DMS79 treated with DMSO at 0.1 percent for 48 hours (cell line): ENCODE results near the gene SH3BP5.

Experiments
- DNase-seq: peaks from one replicate; lab custom pipeline; 2025; lab: John Stamatoyannopoulos, UW

The SH3BP5 gene

DNA sequence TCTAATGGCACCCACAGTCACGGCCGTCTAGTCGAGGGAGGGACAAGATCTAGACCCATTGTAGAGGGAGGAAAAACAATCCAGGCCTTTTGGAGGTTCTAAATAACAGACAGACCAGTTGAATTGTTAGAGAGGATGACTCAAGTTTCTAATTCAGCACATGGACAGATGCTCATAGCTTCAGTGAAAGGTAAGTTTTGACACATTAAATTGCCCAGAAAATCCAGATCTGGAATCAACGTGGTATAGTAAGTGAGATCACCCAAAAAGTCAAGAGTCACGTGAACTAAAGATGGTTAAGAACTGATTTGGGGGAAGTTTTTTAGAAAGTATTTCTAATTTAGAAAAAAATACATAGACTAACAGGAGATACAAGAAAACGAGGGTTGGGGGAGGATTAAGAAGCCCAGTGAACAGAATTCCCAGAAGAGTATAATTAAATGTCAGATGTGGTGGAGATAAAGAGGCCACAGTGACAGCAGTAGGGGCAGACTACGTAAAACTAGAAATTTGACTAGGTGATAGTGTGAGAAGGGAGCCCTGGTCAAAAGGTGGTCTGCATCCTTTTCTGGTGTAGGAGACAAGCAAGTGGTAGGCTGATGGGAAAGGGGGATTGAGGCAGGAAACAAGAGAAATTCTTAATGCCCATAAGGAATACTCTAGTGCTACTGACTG, 79.2 kb downstream of the SH3BP5 start:
- no peak for DNase-seq

DNA sequence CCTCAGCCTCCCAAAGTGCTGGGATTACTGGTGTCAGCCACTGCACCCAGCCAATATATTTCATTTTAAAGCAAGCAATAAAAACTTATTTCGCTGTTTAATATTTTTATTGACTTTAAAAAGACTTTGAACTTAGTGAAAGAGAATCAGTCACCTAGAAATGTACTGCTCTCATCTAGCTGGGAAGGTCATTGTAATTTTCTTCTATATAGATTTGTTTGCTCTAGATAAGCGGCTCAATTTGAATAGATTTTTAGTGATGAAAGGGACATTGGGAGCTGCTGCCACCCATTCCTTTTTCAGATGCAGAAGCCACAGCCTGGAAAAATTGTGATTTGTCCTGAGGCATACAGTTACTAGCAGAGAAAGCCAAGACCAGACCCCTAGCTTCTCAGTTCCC, 86.2 kb downstream of the SH3BP5 start:
- no peak for DNase-seq

DNA sequence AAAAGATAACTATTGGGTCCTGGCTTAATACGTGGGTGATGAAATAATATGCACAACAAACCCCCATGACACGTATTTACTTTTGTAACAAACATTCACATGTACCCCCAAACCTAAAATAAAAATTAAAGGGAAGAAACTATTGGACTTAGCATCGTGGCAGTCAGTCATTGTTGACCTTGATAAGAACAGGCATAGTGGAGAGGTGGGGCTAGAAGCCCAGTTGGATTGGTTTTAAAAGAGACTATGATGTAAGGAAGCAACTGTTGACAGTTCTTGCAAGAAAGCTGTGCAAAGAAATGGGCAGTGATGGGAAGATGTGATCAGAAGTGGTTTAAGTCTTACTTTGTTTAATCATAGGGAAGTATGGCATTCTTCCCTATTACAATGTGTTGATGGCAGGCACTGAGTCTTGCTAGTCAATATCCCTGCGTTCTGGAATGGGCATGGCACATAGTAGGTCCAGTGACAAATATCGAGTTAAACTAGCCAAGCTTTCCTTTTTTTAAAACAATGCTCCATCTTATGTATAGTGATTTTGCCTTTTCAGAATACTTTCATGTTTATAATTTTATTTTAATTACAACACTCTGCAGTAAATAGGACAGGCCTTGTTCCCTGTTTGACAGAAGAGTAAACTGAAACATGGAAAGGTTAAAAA, 88.4 kb downstream of the SH3BP5 start:
- no peak for DNase-seq

DNA sequence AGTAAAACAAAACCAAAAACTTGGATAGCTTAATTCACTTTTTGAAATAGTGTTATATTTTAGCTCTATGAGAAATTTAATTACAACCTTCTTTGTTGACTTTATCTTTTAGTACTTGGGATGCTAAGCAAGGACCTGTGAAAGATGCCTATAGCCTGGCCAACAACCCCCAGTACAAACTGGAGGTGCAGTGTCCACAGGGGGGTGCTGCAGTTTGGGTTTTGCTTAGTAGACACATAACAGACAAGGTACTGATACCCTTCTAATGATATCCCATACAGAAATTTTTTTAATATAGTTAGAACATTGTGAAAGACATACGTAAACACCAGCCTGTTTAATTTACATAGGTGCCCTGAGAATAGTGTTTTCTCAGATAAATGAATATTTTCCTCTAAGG, 91.0 kb downstream of the SH3BP5 start:
- DNase-seq = no peak

DNA sequence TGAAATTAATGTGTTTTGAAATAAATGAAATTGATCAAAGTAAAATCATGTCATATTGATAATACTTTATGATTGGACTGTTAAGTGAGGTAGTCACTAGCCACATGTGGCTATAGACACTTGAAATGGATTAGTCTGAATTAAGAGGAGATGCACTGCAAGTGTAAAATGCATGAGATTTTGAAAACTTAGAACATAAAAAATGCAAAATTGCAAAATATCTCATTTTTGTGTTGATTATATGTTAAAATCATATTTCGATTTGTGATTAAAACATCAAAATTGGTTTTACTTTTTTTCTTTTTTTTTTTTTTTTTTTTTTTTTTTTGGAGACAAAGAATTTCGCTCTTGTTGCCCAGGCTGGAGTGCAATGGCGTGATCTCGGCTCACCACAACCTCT, 103.1 kb downstream of the SH3BP5 start:
- no peak for DNase-seq

DNA sequence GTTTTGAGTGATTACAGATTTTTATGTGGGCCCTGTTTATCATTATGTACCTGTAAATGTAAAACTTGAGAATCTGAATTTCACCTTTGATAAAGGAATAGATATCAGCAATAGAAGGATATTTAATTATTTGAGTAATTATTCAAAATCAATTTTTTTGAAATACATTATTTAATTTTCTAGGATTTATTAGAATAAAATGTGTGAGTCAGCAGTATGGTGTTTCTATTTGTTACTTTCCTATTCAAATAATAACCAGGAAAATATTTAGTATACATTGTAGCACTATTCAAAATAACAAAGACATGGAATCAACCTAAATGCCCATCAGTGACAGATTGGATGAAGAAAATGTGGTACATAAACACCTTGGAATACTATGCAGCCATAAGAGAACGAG, 104.2 kb downstream of the SH3BP5 start:
- DNase-seq = no peak

DNA sequence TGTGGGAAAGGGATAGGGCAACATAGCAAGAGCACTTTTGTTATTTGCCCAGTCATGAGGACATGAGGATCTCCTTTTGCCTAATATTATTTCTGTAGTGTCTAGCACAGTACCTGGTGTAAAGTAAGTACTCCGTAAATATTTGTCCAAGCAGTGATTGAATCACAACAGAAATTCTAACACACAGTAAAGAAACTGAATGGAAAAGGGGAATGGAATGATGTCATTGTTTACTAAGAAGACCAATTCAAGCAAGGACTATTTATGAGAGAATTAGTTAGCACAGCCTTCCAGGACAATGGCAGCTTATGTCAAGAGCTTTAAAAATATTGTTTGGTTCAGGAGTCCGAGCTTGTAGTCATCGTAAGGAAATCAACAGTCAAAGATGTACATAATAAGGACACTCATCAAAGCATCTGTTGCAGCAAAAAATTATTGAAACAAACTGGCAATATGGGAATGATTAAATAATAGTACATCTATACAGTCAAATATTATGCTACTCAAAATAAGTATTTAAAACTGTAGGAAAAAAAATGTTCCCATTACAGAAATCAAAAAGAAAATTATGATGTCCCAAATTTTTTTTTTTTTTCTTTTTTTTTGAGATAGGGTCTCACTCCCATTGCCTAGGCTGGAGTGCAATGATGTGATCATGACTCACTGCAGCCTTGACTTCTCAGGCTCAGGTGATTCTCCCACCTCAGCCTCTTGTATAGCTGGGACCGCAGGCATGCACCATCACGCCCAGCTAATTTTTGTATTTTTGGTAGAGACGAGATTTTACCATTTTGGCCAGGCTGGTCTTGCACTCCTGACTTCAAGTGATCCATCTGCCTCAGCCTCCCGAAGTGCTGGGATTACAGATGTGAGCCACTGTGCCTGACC, 108.5 kb downstream of the SH3BP5 start:
- DNase-seq = no peak

DNA sequence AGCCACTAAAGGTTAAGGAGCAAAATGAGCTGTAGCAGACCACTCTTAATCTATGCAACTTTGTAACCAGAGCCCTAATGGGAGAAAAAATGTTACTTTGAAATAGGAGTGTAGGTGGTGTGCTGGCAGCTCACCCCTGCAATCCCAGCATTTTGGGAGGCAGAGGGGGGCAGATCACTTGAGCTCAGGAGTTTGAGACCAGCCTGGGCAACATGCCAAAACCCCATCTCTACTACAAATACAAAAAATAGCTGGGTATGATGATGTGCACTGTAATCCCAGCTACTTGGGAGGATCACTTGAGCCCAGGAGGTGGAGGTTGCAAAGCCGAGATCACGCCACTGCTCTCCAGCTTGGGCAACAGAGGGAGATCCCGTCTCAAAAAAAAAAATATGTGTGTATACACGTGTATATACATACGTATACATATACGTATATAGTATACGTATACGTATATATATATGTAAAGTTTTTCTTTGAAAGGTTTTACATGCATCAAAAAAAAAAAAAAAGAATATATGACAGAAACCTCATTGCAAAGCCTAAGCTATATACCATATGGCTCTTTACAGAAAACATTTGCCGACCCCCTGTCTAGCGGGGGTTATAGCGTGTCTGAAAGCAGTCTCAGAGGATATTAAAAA, 110.7 kb downstream of the SH3BP5 start:
- no peak for DNase-seq

DNA sequence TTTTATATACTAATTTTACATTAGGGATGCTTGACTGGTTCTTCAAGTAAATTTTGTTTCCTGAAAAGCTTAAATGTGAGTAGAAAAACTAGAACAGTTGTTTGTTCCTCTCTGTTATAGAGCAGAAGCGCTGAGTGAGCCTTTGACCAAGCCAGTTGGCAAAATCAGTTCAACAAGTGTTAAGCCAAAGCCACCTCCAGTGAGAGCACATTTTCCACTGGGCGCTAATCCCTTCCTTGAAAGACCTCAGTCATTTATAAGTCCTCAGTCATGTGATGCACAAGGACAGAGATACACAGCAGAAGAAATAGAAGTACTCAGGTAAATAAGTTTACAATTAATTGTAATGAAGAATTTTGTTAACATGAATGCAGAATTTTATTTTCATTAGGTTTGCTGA, 111.7 kb downstream of the SH3BP5 start:
- no peak for DNase-seq

DNA sequence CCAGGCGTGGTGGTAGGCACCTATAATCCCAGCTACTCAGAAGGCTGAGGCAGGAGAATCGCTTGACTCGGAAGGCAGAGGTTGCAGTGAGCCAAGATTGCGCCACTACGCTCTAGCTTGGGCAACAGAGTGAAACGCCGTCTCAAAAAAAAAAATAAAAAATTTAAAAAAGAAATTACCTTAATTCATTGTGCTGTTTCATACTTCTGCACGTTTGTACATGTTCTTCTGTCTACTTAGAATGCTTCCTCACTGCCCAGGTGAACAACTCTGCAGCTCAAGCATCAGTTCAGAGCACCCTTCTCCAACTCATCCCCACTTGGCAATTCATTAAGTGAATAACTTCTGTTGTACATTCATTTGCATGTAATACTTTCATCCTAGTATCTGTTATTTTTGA, 112.3 kb downstream of the SH3BP5 start:
- DNase-seq = no peak

DNA sequence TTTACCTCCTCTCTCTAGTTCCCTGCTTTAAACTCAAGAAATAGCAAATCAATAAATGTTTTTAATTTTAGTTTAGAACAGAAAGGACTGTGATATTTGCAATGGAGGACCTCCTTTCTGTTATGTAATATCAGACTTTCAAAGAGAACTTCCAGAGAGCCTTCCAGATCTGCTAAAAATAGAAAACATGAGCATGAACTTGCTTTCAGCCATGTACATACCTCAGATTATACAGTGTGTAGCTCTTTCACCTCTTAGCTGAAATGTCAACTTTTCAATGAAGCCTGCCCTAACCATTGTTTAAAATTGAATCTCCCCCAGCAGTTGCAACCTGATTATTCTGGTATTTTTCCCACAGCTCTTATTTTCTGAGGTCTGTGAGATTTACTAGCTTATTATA, 113.7 kb downstream of the SH3BP5 start:
- no peak for DNase-seq

DNA sequence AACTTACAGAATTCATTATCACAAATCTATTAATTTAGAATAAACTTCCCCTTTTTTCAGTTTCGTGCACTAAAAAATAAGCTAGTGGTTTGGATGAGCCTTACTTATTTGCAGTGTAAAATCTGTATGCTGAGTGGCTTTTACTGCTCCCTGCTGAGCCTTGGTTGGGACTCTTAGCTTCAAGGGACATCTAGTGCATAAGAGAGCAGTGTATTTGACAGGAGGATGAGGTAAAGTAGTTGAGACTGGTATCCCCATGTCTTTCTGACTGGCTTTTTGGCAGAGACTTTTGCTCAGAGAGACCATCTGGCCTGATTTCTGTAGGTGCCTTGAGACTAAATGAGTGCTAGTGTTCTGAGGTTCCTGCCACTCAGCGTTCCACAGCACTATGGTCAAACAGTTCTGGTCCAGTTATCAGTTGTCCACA, 114.5 kb downstream of the SH3BP5 start:
- no peak for DNase-seq

DNA sequence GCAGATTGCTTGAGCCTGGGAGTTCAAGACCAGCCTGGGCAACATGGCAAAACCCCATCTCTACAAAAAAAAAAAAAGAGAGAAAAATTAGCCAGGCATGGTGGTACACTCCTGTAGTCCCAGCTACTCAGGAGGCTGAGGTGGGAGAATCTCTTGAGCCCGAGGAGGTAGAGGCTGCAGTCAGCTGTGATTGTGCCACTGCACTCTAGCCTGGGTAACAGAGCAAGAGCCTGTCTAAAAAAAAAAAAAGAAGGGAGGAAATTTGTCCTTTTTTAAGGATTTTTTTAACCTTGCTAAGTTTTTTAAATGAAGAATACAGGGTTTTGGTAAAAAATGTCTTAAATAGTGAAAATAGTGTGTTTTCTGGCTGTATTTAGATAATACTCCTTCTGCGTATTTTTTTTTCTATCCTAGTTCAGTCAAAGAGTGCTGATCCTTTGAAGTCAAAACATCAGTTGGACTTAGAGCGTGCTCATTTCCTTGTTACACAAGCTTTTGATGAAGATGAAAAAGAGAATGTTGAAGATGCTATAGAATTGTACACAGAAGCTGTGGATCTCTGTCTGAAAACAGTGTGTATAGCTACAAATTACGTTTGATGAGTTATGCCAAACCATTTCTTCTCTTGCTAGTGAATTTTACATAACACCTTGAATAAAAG, 115.2 kb downstream of the SH3BP5 start:
- no peak for DNase-seq

DNA sequence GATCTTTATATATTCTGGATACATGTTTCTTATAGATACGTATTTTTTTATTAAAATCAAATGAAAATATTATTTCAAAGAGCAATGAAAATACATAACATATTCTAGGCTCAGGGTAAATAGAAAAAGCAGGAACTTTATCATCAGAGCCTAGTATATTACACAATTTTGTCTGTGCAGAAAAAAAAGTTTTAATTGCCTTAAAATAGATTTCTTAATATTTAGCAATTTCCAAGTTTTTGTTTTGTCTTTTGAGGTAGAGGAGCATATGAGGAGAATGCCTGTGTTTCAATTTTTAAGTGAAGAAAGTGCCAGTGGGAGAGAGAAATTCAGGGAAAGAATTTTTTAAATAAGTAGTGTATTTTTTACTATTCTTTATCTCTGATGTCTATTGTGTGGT, 115.9 kb downstream of the SH3BP5 start:
- no peak for DNase-seq

DNA sequence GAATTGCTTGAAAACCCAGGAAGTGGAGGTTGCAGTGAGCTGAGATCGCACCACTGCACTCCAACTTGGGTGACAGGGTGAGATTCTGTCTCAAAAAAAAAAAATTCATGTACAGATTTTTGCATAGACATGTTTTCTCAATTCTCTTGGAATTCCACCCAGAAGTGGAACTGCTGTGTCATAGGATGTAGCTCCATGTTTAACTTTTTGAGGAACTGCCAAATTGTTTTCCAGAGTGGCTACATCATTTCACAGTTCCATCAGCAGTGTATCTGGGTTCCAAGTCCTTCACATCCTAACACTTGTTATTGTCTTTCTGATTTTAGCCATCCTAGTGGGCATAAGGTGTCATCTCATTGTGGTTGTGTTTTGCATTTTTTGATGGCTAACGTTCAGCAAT, 116.4 kb downstream of the SH3BP5 start:
- no peak for DNase-seq

DNA sequence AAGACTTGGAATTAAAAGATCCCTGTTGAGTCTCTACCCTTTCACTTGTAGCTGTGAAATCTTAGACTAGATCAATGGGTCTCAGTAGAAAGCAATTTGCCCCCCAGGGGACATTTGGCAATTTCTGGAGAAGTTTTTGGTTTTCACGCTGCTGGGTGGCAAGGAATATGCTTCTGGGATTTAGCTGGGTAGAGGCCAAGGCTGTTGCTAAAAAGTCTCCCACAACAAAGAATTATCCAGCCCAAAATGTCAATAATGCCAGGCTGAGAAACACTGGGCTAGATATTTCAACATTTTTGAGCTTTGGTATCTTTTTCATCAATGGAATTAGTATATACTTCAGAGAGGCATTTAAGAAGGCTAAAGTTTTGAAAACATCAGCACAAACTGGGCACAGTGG, 117.6 kb downstream of the SH3BP5 start:
- DNase-seq = no peak

DNA sequence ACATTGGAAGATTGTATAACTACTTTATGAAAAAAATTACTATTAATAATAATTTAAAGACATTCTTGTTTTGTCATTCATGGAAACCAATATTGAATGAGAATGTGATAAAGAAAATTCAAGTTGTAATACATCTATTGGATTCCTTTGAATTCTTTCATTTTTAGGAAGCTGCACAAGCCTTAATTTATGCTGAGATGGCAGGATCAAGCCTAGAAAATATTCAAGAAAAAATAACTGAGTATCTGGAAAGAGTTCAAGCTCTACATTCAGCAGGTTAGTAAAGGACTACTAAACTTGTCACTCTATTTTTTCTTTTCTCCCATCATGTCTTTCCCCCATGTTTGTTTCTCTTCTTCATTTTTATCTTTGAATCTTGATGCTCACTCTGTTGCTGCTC, 120.4 kb downstream of the SH3BP5 start:
- no peak for DNase-seq

DNA sequence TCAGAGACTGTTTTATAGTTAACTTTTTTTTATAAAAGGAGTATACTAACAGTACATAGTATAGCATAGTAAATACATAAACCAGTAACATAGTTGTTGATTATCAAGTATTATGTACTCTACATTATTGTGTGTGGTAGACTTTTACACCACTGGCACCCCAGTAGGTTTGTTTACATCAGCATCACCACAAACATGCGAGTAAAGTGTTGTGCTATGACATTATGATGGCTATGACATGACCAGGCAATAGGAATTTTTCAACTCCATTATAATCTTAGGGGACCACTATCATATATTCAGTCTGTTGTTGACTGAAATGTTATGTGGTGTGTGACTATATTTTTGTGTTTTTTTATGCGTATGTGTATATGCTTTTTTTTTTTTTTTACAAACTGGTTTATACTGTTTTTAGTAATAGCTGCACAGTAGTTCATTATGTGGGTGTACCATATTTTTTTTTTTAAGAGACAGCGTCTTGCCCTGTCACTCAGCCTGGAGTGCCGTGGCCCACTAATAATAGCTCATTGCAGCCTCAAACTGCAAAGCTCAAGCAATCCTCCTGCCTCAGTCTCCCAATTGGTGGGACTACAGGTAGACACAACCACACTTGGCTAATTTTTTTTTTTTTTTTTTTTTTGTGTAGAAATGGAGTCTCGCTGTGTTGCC, 124.4 kb downstream of the SH3BP5 start:
- DNase-seq = no peak

DNA sequence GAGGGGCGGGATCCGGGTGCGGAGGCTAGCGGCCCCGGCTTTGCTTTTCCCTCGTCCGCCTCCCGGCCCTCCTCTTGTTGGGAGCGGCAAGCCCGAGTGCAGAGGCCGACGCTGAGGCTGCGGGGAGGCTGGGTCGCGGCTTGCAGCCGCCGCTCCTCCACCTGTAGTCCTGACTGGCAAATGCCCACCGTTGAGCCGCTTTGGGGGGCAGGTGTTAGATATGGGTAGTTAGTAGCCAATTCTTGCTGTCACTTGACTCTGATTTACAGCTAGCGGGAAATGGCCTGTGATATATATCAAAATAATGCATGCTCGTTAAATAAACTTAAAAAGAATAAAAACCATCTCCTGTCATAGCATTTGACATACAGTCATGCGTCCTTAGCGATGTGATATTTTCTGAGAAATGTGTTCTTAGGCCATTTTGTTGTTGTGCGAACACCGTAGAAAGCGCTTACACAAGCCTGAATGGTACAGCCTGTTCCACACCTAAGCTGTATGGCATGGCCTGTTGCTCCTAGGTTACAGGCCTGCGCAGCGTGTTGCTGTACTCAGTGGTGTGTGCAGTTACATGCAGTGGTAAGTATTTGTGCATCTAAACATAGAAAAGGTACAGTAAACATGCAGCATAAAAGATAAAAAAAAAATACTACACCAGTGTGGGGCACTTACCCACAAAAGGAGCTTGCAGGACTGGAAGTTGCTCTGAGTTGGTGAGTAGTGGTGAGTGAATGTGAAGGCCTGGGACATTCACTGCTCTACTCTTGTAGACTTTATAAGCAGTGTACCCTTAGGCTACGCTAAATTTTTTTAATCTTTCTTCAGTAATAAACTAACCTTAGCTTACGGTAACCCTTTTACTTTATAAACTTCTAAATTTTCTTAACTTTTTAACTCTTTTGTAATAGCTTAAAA, 125.5 kb downstream of the SH3BP5 start:
- DNase-seq = no peak

DNA sequence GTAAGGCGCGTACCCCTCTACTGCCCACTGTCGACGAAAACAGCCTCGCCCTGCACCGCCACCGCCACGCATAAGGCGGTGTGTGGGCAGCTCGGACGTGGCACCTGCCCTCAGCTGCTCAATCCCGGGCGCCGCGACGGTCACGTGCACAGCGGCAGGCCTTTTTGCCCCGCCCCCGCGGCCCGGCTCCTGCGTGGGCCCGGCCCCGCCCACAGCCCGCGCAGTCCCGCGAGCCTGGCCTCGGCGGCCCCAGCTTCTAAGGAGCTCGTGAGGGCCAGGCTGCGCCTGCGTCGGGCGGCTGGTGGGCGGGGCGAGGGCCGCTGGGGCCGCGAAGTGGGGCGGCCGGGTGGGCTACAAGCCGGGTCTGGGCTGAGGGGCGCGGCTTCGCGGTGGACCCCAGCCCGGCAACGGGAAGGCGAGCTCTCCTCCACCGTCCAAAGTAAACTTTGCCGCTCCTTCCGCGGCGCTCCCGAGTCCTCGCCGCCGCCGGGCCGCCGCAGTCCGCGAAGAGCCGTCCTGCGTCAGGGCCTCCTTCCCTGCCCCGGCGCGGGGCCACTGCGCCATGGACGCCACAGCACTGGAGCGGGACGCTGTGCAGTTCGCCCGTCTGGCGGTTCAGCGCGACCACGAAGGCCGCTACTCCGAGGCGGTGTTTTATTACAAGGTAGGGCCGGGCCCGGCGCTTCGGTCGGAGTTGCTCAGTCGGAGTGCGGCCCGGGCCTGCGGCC, 126.3 kb downstream of the SH3BP5 start, which contains the start of gene CAPN7:
TSS of gene CAPN7 (plus strand) at position 313 of the 728 bp plus-strand sequence. CDS start at position 563, 250 bp downstream.
- no peak for DNase-seq
